OCI-LY3 (cell line): ENCODE results near the gene PARD3.

Experiments
- EZH2phosphoT487 ChIP-seq: fragments of 200-600 bp; shearing (Covaris generic); IDR thresholded peaks from 2 replicates; pipeline ENCODE4 v1.6.1; 2018; ENCODE audit warnings: antibody characterized with exemption, mixed run types, low read depth
- TF ChIP-seq, protein P1 (sequence below): fragments of 200-600, 300-600 bp; sonication (generic); IDR thresholded peaks from 2 replicates; pipeline ENCODE4 v1.5.1; 2014; ENCODE audit warnings: antibody characterized with exemption, low read length, low read depth

GRCh38 chr10:34434119-34434594 is 380.9 kb downstream of the PARD3 start:
- TF ChIP-seq, protein P1, sequence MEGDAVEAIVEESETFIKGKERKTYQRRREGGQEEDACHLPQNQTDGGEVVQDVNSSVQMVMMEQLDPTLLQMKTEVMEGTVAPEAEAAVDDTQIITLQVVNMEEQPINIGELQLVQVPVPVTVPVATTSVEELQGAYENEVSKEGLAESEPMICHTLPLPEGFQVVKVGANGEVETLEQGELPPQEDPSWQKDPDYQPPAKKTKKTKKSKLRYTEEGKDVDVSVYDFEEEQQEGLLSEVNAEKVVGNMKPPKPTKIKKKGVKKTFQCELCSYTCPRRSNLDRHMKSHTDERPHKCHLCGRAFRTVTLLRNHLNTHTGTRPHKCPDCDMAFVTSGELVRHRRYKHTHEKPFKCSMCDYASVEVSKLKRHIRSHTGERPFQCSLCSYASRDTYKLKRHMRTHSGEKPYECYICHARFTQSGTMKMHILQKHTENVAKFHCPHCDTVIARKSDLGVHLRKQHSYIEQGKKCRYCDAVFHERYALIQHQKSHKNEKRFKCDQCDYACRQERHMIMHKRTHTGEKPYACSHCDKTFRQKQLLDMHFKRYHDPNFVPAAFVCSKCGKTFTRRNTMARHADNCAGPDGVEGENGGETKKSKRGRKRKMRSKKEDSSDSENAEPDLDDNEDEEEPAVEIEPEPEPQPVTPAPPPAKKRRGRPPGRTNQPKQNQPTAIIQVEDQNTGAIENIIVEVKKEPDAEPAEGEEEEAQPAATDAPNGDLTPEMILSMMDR = no peak
- no peak for TF ChIP-seq EZH2phosphoT487
